ENCODE results near the gene WRAP53. TPM values are rescaled to one million over a fixed set of nuclear protein-coding genes. Genes with fewer than 3 reads are reported as not detected.

WRAP53 gene
- total and polyA plus RNA-seq, 4 donors = 1.8 to 3.3 (median 2.6) TPM

DNA sequence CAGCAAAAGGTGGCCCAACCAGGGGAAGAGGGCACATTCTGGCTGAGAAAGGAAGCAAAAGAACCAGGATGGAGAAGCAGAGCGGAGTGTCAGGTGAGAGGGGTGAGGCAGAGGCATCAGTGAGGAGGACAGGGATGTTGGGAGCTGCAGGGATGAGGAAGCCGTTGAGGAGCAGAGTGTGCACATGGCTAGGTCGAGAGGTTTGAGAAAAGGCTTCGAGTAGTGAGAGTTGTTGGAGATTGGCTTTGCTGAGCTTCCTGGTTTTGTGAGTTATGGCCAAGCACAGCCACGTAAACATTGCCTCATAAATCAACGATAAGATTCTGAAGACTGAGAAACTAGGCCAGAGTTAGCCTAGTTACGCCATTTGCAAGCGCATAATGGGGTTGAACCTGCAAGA lies 56.1 kb downstream of the WRAP53 start:
- 59% methylated on average over 8 of the region's 8 CpGs for WGBS
- Histone ChIP-seq H3K4me3 (ENCODE audit: low read depth in 1 of 3, low read length in 3 of 3) (no peak overlapping the region), H3K36me3 (ENCODE audit: control insufficient read depth in 4 of 4, insufficient read depth in 3 of 4, low read depth in 1 of 4, low read length in 3 of 4) (no peaks in the 10 kb centered on the region), H3K9ac (ENCODE audit: low read depth in 1 of 2, low read length in 2 of 2) (no peak overlapping the region), H3K27ac (ENCODE audit: low read depth in 1 of 2, low read length in 2 of 2) (no peak overlapping the region), H3K4me1 (ENCODE audit: control insufficient read depth in 4 of 4, insufficient read depth in 4 of 4, low read length in 3 of 4) (no peaks in the 10 kb centered on the region), H3K27me3 (ENCODE audit: control insufficient read depth in 4 of 4, insufficient read depth in 4 of 4, low read length in 3 of 4) (peaks cover 0 to 4% (median 0%) of the 10 kb centered on the region in 4 donors), H3K9me3 (ENCODE audit: control insufficient read depth in 4 of 4, low read length in 3 of 4) (no peaks in the 10 kb centered on the region)
- no peak for DNase-seq (ENCODE audit: low spot score)
- TF ChIP-seq, protein P1, sequence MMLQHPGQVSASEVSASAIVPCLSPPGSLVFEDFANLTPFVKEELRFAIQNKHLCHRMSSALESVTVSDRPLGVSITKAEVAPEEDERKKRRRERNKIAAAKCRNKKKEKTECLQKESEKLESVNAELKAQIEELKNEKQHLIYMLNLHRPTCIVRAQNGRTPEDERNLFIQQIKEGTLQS (IDR thresholded peaks at IDR 0.05) = no peak
- TF ChIP-seq HNF4G (IDR thresholded peaks at IDR 0.05) (no peak), SP1 (IDR thresholded peaks at IDR 0.05) (no peak), YY1 (IDR thresholded peaks at IDR 0.05) (no peak)

DNA sequence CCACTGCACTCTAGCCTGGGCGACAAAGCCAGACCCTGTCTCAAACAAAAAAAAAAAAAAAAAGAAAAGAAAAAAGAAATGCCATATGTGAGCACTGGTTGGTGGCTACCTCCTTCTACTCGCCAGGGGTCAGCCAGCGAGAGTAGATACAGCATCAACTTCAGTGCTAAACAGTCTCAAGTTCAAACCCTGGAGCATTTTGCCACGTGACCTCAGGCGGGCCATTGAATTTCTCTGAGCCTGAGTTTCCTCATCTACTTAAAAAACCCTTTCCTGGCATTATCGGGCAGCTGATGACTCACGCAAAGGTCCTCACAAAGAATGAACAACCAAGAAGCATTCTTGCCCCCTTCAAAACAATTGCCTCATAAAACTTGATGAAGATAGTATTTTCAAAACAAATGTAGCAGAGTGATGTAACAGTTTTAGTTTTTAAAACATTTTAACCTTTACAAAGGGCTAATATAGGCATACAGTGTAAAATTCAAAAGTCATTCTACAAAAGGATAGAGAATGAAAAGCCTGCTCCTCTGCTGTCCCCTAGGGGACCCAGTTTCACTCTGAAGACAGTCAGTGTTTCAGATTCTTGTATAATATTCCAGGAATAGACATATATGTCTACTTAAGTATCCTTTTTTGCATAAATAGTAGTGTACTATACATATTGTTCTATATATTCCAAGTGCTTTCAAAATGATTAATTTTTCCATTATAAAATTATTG lies 57.6 kb downstream of the WRAP53 start:
- WGBS = 75% methylated on average over 7 of the region's 7 CpGs
- Histone ChIP-seq H3K4me1 (ENCODE audit: control insufficient read depth in 4 of 4, insufficient read depth in 4 of 4, low read length in 3 of 4) (no peaks in the 10 kb centered on the region), H3K36me3 (ENCODE audit: control insufficient read depth in 4 of 4, insufficient read depth in 3 of 4, low read depth in 1 of 4, low read length in 3 of 4) (no peaks in the 10 kb centered on the region), H3K27ac (ENCODE audit: low read depth in 1 of 2, low read length in 2 of 2) (no peak overlapping the region), H3K9ac (ENCODE audit: low read depth in 1 of 2, low read length in 2 of 2) (no peak overlapping the region), H3K9me3 (ENCODE audit: control insufficient read depth in 4 of 4, low read length in 3 of 4) (no peaks in the 10 kb centered on the region), H3K4me3 (ENCODE audit: low read depth in 1 of 3, low read length in 3 of 3) (no peak overlapping the region), H3K27me3 (ENCODE audit: control insufficient read depth in 4 of 4, insufficient read depth in 4 of 4, low read length in 3 of 4) (peaks cover 0 to 4% (median 0%) of the 10 kb centered on the region in 4 donors)
- TF ChIP-seq HNF4A (conservative IDR thresholded peaks at IDR 0.05) (no peak), YY1 (IDR thresholded peaks at IDR 0.05) (no peak), RAD21 (IDR thresholded peaks at IDR 0.05) (no peak), SP1 (IDR thresholded peaks at IDR 0.05) (no peak), NR2F2 (IDR thresholded peaks at IDR 0.05) (no peak), JUND (IDR thresholded peaks at IDR 0.05) (peak; percentile 57 to 63)
- TF ChIP-seq, protein P2, sequence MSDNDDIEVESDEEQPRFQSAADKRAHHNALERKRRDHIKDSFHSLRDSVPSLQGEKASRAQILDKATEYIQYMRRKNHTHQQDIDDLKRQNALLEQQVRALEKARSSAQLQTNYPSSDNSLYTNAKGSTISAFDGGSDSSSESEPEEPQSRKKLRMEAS (IDR thresholded peaks at IDR 0.05) = no peak
- TF ChIP-seq, protein P1 (IDR thresholded peaks at IDR 0.05) = no peak
- DNase-seq (ENCODE audit: low spot score) = no peak

DNA sequence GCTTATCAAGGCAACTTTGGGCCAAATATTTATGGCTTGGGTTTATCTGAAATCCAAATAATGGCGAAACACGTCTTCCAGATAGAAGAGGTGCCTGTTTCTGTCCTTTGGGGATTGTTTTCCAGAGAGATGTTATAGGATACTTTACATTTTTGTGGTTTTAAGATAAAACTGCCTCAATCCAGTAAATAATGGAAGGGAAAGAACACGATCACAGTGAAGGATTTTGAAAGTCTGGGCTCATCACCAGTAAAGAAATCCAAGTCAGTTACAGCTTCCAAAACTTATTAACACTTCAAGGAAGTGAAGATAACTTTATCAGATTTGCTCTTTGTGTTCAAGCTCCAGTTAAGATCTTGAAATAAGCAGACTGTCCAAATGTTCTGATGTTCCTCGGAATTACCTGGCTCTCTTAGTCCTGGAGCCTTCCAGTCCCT lies 59.4 kb downstream of the WRAP53 start:
- no peak for TF ChIP-seq HNF4A (conservative IDR thresholded peaks at IDR 0.05)
- TF ChIP-seq, protein P3, sequence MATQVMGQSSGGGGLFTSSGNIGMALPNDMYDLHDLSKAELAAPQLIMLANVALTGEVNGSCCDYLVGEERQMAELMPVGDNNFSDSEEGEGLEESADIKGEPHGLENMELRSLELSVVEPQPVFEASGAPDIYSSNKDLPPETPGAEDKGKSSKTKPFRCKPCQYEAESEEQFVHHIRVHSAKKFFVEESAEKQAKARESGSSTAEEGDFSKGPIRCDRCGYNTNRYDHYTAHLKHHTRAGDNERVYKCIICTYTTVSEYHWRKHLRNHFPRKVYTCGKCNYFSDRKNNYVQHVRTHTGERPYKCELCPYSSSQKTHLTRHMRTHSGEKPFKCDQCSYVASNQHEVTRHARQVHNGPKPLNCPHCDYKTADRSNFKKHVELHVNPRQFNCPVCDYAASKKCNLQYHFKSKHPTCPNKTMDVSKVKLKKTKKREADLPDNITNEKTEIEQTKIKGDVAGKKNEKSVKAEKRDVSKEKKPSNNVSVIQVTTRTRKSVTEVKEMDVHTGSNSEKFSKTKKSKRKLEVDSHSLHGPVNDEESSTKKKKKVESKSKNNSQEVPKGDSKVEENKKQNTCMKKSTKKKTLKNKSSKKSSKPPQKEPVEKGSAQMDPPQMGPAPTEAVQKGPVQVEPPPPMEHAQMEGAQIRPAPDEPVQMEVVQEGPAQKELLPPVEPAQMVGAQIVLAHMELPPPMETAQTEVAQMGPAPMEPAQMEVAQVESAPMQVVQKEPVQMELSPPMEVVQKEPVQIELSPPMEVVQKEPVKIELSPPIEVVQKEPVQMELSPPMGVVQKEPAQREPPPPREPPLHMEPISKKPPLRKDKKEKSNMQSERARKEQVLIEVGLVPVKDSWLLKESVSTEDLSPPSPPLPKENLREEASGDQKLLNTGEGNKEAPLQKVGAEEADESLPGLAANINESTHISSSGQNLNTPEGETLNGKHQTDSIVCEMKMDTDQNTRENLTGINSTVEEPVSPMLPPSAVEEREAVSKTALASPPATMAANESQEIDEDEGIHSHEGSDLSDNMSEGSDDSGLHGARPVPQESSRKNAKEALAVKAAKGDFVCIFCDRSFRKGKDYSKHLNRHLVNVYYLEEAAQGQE (IDR thresholded peaks at IDR 0.05) = no peak
- no peak for TF ChIP-seq JUND (IDR thresholded peaks at IDR 0.05)
- TF ChIP-seq, protein P4, sequence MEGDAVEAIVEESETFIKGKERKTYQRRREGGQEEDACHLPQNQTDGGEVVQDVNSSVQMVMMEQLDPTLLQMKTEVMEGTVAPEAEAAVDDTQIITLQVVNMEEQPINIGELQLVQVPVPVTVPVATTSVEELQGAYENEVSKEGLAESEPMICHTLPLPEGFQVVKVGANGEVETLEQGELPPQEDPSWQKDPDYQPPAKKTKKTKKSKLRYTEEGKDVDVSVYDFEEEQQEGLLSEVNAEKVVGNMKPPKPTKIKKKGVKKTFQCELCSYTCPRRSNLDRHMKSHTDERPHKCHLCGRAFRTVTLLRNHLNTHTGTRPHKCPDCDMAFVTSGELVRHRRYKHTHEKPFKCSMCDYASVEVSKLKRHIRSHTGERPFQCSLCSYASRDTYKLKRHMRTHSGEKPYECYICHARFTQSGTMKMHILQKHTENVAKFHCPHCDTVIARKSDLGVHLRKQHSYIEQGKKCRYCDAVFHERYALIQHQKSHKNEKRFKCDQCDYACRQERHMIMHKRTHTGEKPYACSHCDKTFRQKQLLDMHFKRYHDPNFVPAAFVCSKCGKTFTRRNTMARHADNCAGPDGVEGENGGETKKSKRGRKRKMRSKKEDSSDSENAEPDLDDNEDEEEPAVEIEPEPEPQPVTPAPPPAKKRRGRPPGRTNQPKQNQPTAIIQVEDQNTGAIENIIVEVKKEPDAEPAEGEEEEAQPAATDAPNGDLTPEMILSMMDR (IDR thresholded peaks at IDR 0.05; ENCODE audit: low read depth, low read length, missing input control) = no peak
- TF ChIP-seq HNF4G (IDR thresholded peaks at IDR 0.05) = no peak
- TF ChIP-seq RXRA (IDR thresholded peaks at IDR 0.05) = no peak
- H3K4me1 ChIP-seq (ENCODE audit: control insufficient read depth in 4 of 4, insufficient read depth in 4 of 4, low read length in 3 of 4) = no peaks in the 10 kb centered on the region
- no peaks in the 10 kb centered on the region for H3K9me3 ChIP-seq (ENCODE audit: control insufficient read depth in 4 of 4, low read length in 3 of 4)
- no peaks in the 10 kb centered on the region for H3K36me3 ChIP-seq (ENCODE audit: control insufficient read depth in 4 of 4, insufficient read depth in 3 of 4, low read depth in 1 of 4, low read length in 3 of 4)
- peaks cover 0 to 4% (median 0%) of the 10 kb centered on the region in 4 donors for H3K27me3 ChIP-seq (ENCODE audit: control insufficient read depth in 4 of 4, insufficient read depth in 4 of 4, low read length in 3 of 4)
- WGBS = 35% methylated on average over 4 of the region's 4 CpGs
- H3K9ac ChIP-seq (ENCODE audit: low read depth in 1 of 2, low read length in 2 of 2) = no peak overlapping the region
- DNase-seq (ENCODE audit: low spot score) = no peak
- no peak overlapping the region for H3K27ac ChIP-seq (ENCODE audit: low read depth in 1 of 2, low read length in 2 of 2)
- H3K4me3 ChIP-seq (ENCODE audit: low read depth in 1 of 3, low read length in 3 of 3) = no peak overlapping the region

Data from liver (tissue), 9 donors.